ENCODE results near the gene PARD3B.

Gene PARD3B

DNA sequence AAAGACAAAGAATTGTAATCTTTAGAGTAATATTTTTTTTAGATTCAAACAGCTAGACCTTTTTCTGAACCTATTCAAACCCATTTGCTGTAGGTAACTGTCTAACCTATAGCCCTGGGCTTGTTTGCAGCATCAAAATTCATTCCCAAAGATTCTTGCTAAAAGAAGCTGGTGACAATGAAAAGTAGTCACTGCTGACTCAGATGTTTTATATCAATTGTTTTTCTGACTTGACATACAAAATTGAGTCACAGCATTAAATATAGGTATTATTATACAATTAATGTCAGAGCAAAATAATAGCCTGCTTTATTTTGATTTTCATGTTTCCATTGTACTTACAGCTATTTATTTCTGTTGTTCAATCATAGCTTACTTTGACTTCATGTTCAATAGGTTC is 816.7 kb downstream of the PARD3B start:
- H3K27me3 ChIP-seq, result no peaks in the 10 kb centered on the region
- H3K9me3 ChIP-seq, result no peaks in the 10 kb centered on the region
- no peak overlapping the region for H3K27ac ChIP-seq
- H3K36me3 ChIP-seq, result no peaks in the 10 kb centered on the region
- H3K4me1 ChIP-seq (ENCODE audit: control insufficient read depth in 1 of 2, insufficient read depth in 1 of 2, low read depth in 1 of 2, low read length in 1 of 2), result no peaks in the 10 kb centered on the region
- H3K4me3 ChIP-seq (ENCODE audit: low read depth in 1 of 2, low read length in 1 of 2), result no peak overlapping the region
- TF ChIP-seq, protein P1, sequence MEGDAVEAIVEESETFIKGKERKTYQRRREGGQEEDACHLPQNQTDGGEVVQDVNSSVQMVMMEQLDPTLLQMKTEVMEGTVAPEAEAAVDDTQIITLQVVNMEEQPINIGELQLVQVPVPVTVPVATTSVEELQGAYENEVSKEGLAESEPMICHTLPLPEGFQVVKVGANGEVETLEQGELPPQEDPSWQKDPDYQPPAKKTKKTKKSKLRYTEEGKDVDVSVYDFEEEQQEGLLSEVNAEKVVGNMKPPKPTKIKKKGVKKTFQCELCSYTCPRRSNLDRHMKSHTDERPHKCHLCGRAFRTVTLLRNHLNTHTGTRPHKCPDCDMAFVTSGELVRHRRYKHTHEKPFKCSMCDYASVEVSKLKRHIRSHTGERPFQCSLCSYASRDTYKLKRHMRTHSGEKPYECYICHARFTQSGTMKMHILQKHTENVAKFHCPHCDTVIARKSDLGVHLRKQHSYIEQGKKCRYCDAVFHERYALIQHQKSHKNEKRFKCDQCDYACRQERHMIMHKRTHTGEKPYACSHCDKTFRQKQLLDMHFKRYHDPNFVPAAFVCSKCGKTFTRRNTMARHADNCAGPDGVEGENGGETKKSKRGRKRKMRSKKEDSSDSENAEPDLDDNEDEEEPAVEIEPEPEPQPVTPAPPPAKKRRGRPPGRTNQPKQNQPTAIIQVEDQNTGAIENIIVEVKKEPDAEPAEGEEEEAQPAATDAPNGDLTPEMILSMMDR (IDR thresholded peaks at IDR 0.05), result no peak

DNA sequence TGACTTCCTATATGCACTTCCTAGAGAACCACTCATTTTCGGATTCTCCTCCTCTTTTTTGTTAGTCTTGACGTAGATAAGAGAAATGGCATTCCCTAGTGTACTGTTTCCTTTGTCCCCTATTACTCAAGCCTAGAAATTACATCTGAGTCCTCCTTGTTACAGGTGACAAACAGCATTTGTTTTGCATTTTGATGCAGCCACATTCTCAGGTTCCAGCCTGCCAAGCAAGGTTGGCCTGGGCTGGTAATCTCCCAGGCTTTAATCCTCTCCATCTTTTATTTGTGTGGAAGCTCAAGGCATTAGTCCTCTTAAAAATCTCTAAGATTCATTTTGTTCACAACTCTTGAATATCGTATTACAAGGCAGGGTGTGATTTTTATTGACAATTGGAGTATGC is 819.0 kb downstream of the PARD3B start:
- Histone ChIP-seq H3K27ac (no peak overlapping the region), H3K36me3 (no peaks in the 10 kb centered on the region), H3K9me3 (no peaks in the 10 kb centered on the region), H3K4me3 (ENCODE audit: low read depth in 1 of 2, low read length in 1 of 2) (no peak overlapping the region), H3K4me1 (ENCODE audit: control insufficient read depth in 1 of 2, insufficient read depth in 1 of 2, low read depth in 1 of 2, low read length in 1 of 2) (no peaks in the 10 kb centered on the region), H3K27me3 (no peaks in the 10 kb centered on the region)
- TF ChIP-seq, protein P1 (IDR thresholded peaks at IDR 0.05), result no peak

DNA sequence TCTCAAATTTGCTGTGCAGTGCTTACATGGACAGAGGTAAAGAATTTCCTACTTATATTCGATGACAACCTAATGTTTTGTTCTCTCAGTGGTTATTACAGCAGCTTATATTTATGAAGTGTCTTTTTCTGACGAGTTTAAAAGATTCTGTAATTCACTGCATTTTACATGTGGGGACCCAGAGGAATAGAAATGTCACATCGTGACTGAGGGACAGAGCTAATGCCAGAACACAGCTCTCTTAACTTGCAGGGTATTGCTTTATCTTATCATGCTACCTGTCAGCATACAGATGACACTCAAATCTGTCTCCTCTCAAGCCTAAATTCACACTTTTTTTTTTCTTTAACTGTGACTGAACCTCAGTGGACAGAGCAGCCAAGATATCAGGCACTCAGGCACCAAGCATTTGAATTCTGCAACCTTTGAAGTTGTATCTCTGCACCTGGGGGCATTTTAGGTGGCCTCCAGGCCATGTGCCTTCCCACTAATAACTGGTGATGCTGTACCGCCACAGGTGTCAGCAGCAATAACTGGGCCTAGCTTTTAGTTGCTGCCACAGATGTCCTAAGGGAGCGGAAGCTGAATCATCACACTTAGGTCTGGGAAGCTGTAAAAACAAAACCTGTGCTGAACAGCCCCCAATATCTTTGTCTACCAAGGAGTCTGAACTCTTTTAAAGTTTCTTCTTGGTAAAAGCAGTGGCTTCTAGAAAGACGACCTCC is 821.2 kb downstream of the PARD3B start:
- no peaks in the 10 kb centered on the region for H3K9me3 ChIP-seq
- TF ChIP-seq, protein P1 (IDR thresholded peaks at IDR 0.05), result no peak
- no peaks in the 10 kb centered on the region for H3K36me3 ChIP-seq
- no peaks in the 10 kb centered on the region for H3K27me3 ChIP-seq
- no peaks in the 10 kb centered on the region for H3K4me1 ChIP-seq (ENCODE audit: control insufficient read depth in 1 of 2, insufficient read depth in 1 of 2, low read depth in 1 of 2, low read length in 1 of 2)
- H3K27ac ChIP-seq, result no peak overlapping the region
- H3K4me3 ChIP-seq (ENCODE audit: low read depth in 1 of 2, low read length in 1 of 2), result no peak overlapping the region

DNA sequence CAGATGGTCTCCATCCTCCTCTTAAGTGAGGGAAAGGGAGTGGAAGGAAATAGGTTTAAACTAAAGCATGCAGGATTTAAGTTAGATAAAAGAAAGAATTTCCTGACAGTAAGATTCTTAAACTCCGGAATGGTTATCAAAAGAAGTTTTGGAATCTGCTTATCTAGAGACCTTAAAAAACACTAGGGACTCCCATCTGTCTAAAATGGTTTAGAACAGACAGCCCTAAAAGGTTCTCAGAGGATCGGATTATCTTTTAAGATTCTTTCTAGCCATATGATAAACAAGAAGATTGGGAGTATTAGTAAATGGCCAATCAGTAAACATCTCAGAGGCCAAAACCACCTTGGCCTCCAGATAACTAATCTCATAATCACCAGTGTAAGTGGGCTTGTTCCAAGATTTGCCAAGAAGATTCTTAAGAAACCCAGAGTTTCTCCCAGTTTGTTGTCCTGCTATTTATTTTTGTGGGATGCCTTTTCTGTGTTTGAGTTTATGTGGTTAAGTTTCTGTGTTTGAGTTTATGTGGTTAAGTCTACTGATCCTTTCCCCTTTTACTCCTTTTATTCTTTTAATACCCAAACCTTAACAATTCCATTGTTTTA is 822.2 kb downstream of the PARD3B start:
- no peaks in the 10 kb centered on the region for H3K4me1 ChIP-seq (ENCODE audit: control insufficient read depth in 1 of 2, insufficient read depth in 1 of 2, low read depth in 1 of 2, low read length in 1 of 2)
- TF ChIP-seq, protein P1 (IDR thresholded peaks at IDR 0.05), result no peak
- H3K27me3 ChIP-seq, result no peaks in the 10 kb centered on the region
- no peaks in the 10 kb centered on the region for H3K9me3 ChIP-seq
- no peaks in the 10 kb centered on the region for H3K36me3 ChIP-seq
- H3K27ac ChIP-seq, result no peak overlapping the region
- H3K4me3 ChIP-seq (ENCODE audit: low read depth in 1 of 2, low read length in 1 of 2), result no peak overlapping the region

DNA sequence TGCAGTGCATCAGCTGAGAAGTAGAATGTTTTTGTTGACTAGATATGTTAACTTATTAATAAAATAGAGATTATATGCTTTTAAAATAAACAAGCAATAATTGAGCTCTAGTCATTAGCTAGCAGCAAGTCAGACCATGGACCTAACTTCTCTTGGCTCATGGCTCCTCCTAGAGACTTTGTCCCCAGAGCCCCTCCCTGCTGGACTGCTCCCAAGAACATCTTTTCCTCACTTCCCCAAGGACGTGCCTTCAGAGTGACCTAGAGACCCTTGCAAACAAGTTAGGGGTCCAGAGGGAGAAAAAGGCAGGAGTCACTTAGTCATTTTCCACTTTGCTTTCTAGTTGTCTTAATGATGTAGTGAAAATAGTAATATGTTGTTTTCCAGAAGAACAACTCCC is 824.5 kb downstream of the PARD3B start:
- TF ChIP-seq, protein P1 (IDR thresholded peaks at IDR 0.05), result no peak
- Histone ChIP-seq H3K4me1 (ENCODE audit: control insufficient read depth in 1 of 2, insufficient read depth in 1 of 2, low read depth in 1 of 2, low read length in 1 of 2) (no peaks in the 10 kb centered on the region), H3K4me3 (ENCODE audit: low read depth in 1 of 2, low read length in 1 of 2) (no peak overlapping the region), H3K27ac (no peak overlapping the region), H3K27me3 (no peaks in the 10 kb centered on the region), H3K9me3 (no peaks in the 10 kb centered on the region), H3K36me3 (no peaks in the 10 kb centered on the region)
